Measurements from ENCODE around the gene TOPORS.
A peak's percentile ranks its signal among the peaks of the same experiment; 100 is the strongest.
"Not testable (repeated sequence)": the region's sequence is repeated elsewhere in the genome, so short reads cannot be mapped to it uniquely, and the experiment has no call there.

TOPORS gene

GRCh38 chr9:32552172-32552872, at the start of gene TOPORS, which contains the start of gene SMIM27:
TSS of gene TOPORS (minus strand) at chr9:32552586. CDS start at chr9:32552436, 150 bp downstream.
TSS of gene SMIM27 (plus strand) at chr9:32552327. CDS start at chr9:32552435, 108 bp downstream.
- DNase-seq, result peak; percentile 87

DNA sequence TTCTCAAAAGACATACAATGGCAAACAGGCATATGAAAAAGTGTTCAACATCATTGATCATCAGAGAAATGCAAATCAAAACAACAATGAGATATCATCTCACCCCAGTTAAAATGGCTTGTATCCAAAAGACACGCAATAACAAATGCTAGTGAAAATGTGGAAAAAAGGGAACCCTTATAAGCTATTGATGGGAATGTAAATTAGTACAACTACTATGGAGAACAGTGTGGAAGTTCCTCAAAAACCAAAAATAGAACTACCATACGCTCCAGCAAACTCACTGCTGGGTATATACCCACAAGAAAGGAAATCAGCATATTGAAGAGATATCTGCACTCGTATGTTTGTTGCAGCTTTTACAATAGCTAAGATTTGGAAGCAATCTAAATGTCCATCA, 46.6 kb upstream of the TOPORS start:
- DNase-seq, result not testable (repeated sequence)

DNA sequence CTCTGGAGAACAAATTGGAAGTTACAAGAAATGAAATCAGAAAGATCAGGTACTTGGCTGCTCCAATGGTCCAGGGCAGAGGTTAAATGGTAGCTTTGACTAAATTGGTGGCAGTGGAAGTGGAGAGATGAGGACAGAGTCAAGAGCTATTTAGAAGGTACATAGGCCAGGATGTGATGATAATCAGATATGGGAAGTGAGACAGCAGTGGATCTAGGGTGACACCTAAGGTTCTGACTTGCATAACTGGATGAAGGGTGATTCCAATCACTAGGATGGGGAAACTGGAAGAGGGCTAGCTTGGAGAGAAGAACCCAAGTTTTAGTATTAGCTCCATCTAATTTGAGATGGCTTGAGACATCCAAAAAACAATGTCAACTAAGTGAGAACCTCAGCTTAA, 44.5 kb upstream of the TOPORS start:
- DNase-seq, result no peak

DNA sequence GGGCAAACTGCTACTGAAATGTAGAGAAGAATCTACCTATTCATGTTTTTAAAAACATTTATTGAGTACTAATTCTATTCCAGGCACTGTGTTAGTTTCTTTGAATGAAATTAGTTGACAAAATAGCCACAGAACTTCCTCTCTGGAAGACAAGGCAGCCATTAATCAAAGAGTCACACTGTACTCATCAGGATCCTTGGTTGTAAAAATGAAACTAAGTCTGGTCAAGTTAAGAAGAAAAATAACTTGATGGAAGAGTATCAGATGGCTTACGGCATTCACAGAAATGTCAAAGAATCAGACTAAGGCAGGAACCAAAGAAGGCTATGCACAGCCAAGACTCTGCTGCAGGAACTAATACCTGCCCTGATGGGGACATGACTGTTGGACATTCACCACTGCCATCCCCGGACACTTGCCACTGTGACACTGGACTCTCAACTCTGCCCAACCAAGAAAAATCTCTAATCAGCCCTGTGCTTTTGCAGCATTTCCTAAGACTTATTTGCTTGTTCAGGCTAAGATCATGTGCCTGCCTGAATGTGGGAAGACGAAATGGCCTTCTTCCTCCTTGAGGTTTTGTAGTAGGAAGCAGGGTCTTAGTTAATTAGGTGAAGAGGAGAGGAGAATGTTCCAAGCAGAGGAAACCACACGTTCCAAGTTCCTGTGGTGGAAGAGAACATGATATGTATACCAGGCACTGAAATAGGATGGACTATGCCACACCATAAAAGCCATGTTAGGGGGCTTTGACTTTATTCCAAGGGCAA, 43.9 kb upstream of the TOPORS start:
- no peak for DNase-seq

DNA sequence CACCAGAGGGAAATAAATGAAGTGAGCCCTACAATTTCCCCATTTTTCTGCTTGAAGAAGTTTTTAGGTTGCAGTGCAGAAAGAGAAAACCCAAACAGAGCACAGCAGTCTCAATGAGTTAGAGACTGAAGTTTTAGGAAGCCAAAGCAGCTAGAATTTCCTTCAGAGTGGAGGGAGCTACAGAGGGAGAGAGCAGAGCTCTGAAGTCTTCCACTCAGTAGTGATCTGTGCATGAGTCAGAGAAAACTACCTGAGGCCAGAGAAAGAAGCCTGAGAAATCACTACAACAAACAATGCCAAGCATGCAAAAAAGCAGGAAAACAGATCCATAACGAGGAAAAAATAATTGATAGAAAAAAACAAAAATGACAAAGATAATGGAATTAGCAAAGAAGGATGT, 38.5 kb upstream of the TOPORS start:
- DNase-seq, result no peak

- no peak for DNase-seq
Measured at GRCh38 chr9:32590476-32590875, 38.1 kb upstream of the TOPORS start.

- no peak for DNase-seq
Measured at GRCh38 chr9:32589083-32589723, 36.8 kb upstream of the TOPORS start.

- no peak for DNase-seq
Measured at GRCh38 chr9:32587901-32588300, 35.5 kb upstream of the TOPORS start.

DNA sequence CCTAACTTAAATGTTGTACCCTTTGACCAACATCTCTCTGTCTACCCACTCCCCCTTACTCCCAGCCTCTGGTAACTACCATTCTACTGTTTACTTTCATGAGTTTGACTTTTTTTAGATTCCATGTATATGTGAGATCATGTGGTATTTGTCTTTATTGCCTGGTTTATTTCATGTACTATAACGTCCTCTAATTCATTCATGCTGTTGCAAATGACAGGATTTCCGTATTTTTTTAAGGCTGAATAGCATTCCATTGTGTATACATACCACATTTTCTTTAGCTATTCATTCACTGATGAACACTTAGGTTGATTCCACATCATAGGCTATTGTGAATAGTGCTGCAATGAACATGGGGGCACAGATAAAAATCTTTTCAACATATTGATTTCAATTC, 32.4 kb upstream of the TOPORS start:
- no peak for DNase-seq

- peak; percentile 17 for DNase-seq
Measured at GRCh38 chr9:32581512-32582143, 29.2 kb upstream of the TOPORS start.

DNA sequence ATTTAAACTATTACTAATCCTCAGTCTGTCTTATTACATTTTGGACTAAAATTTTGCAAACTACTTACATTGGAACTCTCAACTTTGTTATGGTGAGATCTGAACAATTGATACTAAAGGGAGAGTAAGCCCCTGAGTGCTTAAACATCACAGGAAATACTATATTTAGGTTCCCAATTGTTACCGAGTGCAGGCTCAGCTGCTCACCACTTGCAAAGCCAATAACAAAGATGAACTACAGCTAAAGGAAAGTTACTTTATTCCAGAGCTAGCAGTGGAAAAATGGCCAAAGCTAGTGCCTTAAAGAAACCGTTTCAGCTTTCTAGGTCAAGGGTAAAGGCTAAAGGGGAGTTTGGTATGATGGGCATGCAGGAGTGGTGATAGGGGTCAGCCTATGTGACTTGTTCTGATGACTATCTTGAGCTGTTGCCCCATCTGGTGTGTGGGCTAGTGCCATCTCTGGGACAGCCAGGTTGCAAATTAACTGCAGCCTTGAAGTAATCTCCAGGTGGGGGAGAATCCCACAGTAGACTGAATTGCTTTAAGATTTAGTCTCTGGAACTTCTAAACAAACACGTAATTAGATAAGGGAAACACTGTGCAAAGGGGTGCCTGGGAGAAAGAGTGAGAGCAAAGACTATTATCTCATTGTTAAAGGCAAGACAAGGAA, 28.4 kb upstream of the TOPORS start:
- no peak for DNase-seq

- DNase-seq, result peak; percentile 29
Measured at GRCh38 chr9:32579706-32580331, 27.4 kb upstream of the TOPORS start.

DNA sequence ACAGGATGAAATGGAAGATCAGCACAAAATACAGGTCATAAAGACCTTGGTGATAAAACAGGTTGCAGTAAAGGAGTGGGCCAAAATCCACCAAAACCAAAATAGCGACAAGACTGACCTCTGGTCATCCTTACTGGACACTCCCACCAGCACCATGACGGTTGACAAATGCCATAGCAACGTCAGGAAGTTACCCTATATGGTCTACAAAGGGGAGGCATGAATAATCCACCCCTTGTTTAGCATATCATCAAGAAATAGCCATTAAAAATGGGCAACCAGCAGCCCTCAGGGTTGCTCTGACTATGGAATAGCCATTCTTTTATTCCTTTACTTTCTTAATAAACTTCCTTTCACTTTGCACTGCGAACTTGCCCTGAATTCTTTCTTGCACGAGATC, 26.6 kb upstream of the TOPORS start:
- no peak for DNase-seq

DNA sequence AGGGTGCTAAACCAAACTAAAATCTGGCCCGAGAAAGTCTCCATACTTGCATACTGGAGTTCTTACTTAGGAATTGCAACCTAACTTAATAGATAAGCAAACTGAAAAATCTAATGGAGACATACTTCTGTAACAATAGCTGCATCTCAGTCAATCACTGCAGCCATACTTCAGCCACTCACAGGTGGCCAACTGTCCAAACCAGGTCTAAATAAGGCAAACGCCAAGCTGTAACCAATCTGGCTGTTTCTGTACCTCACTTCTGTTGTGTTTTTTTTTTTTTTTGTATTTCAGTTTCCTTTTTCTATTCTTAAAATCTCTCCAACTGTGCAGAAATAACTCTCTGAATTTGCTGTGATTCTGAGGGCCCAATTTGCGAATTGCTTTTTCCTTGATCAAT, 24.9 kb upstream of the TOPORS start:
- no peak for DNase-seq

DNA sequence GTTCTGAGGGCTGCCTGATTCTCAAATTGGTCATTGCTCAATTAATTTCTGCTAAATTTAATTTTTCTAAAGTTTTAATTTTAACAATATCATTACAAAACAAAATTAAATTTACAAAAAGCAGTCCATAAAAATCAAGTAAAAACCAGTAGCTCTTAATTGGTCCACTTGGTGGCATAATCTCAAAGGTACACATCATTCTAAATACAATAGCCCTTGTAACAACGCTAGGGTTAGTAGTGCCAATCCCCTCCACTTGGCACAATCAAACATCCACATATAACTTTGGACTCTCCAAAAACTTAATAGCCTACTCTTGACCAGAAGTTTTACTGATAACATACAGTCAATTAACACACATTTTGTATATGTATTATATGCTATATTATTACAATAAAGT, 22.5 kb upstream of the TOPORS start:
- DNase-seq, result no peak

- DNase-seq, result no peak
Measured at GRCh38 chr9:32573821-32574220, 21.4 kb upstream of the TOPORS start.

- DNase-seq, result peak; percentile 84
Measured at GRCh38 chr9:32572900-32573523, 20.6 kb upstream of the TOPORS start, which contains the start of gene NDUFB6. TSS of gene NDUFB6 (minus strand) at chr9:32573159. CDS start at chr9:32573060, 99 bp downstream.

GRCh38 chr9:32571969-32572899, 19.8 kb upstream of the TOPORS start:
- DNase-seq, result peak; percentile 65

GRCh38 chr9:32570262-32570661, 17.9 kb upstream of the TOPORS start:
- no peak for DNase-seq

- DNase-seq, result no peak
Measured at GRCh38 chr9:32566770-32567169, 14.4 kb upstream of the TOPORS start.

DNA sequence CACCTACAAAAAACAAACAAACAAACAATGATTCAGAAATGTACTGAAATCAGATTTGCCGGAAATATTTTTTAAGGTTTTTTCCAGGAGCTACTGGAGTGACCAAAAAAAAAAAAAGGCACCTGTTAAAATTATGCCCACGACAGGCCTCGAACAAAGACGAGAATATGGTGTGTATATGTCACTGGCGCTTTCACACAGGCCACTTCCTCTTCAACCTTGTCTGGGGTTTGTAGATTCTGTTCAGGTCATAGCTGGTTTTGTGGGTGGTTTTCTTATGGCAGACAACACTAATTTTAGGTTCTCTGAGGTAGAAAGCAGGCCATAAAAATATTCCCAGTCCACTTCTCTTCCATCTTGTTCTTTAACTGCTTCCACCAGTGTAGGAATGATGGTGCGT, 13.6 kb upstream of the TOPORS start:
- no peak for DNase-seq
